Thyroid gland (tissue), 4 donors: Measurements from ENCODE around the gene DNMT3A. TPM values are rescaled to one million over a fixed set of nuclear protein-coding genes. Genes with fewer than 3 reads are reported as not detected.

ENCODE experiments used
- DNase-seq, 2 donors: peaks; one replicate each; pipeline ENCODE4 v3.0.0-alpha.2; 2019
- H3K27ac ChIP-seq, 3 donors: fragments of 200-600 bp; sonication (generic); 1 replicate in 2 of 3; 2 replicates in 1 of 3; pipeline ENCODE4 v1.5.1; 2016 to 2019; ENCODE audit warnings: mild to moderate bottlenecking in 1 of 3, moderate library complexity in 1 of 3
- H3K27me3 ChIP-seq: fragments of 200-600 bp; sonication (generic); one replicate; pipeline ENCODE4 v1.5.1; 2019
- H3K36me3 ChIP-seq, 2 donors: fragments of 200-600 bp; sonication (generic); one replicate each; pipeline ENCODE4 v1.5.1; 2016 to 2019
- H3K4me1 ChIP-seq, 2 donors: fragments of 200-600 bp; sonication (generic); one replicate each; pipeline ENCODE4 v1.5.1; 2017 to 2019
- H3K4me3 ChIP-seq, 3 donors: fragments of 200-600 bp; sonication (generic); replicated peaks in 1 of 3; 1 replicate in 2 of 3; 2 replicates in 1 of 3; pipeline ENCODE4 v1.5.1; 2016; ENCODE audit warnings: mild to moderate bottlenecking in 1 of 3
- H3K9me3 ChIP-seq: fragments of 200-600 bp; sonication (generic); one replicate; pipeline ENCODE4 v1.5.1; 2017
- CTCF ChIP-seq, 6 experiments: fragments of 200-600 bp in 3 of 6; fragments of 450-650 bp in 3 of 6; sonication (generic) in 3 of 6; IDR thresholded peaks; one replicate each; pipeline ENCODE4 v1.5.1; 2016 to 2019; ENCODE audit warnings: antibody characterized with exemption in 6 of 6, mild to moderate bottlenecking in 2 of 6, inconsistent platforms in 1 of 6, moderate library complexity in 1 of 6
- POLR2A ChIP-seq, 2 donors: fragments of 450-650 bp; IDR thresholded peaks; one replicate each; pipeline ENCODE4 v1.6.1; 2017; ENCODE audit warnings: antibody characterized with exemption in 2 of 2, mild to moderate bottlenecking in 2 of 2, moderate library complexity in 1 of 2
- WGBS, 2 donors: methylation state at CpG; one replicate each; pipeline ENCODE4 v1.1.5; 2017; 5-methylcytosine and 5-hydroxymethylcytosine counted together
- intact Hi-C: fragments of 100-400 bp; cut with DNase I; formaldehyde crosslinking; loops from one replicate; pipeline ENCODE4 v1.15.1; 2023
- total RNA-seq, 4 donors: library from RNA; depleted of rRNA; stranded (reverse); fragments of >200 nt; gene quantifications; one replicate each; pipeline ENCODE4 v1.2.3, GENCODE V29; 2016

The DNMT3A gene
- total RNA-seq, 4 donors from 2014 or later = 17.3 to 40.9 (median 18.8) TPM

DNA sequence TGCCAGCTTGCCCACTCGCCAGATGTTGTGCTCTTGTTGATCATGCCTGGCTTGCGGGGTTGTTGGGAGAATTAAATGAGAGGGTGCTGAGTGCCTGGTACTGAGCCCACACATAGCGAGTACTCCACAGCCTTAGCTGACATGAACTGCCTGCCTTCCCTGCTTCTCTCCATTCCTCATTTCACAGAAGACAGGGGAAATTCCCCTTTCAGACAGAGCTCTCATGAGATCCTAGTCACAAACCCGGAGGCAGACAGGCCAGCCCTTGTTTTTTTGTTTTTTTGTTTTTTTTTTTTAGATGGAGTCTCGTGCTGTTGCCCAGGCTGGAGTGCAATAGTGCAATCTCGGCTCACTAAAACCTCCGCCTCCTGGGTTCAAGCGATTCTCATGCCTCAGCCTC, 17.1 kb upstream of the DNMT3A start:
- no peak for DNase-seq
- Histone ChIP-seq H3K4me3 (no peak overlapping the region), H3K27me3 (no peaks in the 10 kb centered on the region), H3K9me3 (no peaks in the 10 kb centered on the region), H3K36me3 (no peaks in the 10 kb centered on the region), H3K27ac (no peak overlapping the region), H3K4me1 (peaks cover 0 to 6% of the 10 kb centered on the region in 2 donors)
- intact Hi-C loops = no loop called here
- TF ChIP-seq CTCF (IDR thresholded peaks at IDR 0.05) = no peak
- TF ChIP-seq POLR2A (IDR thresholded peaks at IDR 0.05) = no peak
- WGBS, 2 donors = 80 to 86% methylated on average over 8 of the region's 8 CpGs

DNA sequence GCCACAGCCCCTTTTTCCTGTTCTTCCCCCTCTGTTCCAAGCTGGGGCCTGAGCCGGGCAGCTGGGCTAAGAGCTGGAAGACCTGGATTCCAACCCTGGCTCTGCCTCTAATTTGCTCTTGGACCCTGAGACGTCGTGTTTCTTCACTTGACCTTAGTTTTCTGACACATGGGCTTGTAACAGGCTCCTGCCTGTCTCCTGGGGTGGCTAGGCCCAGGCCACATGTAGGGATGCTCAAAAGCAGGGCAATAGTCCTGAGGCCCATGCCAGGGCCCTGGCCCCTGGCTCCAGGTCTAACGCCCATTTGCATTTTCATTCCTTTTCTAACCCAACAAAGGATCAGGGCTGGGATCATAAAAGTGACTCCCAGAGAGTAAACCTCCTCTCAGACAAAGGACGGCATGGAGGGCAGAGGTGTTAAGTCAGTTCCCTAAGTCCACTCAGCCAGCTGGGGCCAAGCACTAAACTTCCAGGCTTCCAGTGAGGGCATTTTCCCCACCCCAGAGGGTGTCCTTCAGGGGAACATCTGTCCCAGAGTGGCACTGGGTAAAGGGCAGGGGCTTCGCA, 16.6 kb upstream of the DNMT3A start:
- no peak for DNase-seq
- H3K36me3 ChIP-seq = no peaks in the 10 kb centered on the region
- no peaks in the 10 kb centered on the region for H3K9me3 ChIP-seq
- peaks cover 0 to 6% of the 10 kb centered on the region in 2 donors for H3K4me1 ChIP-seq
- H3K4me3 ChIP-seq = no peak overlapping the region
- 84 to 98% methylated on average over 6 of the region's 6 CpGs for WGBS, 2 donors
- no peaks in the 10 kb centered on the region for H3K27me3 ChIP-seq
- intact Hi-C loops = no loop called here
- H3K27ac ChIP-seq = no peak overlapping the region
- TF ChIP-seq POLR2A (IDR thresholded peaks at IDR 0.05) (no peak), CTCF (IDR thresholded peaks at IDR 0.05) (no peak)

GRCh38 chr2:25356088-25356487, 14.4 kb upstream of the DNMT3A start:
- 56 to 70% methylated on average over 4 of the region's 4 CpGs for WGBS, 2 donors
- H3K27me3 ChIP-seq = no peaks in the 10 kb centered on the region
- intact Hi-C loops = no loop called here
- no peak for DNase-seq
- TF ChIP-seq POLR2A (IDR thresholded peaks at IDR 0.05) = no peak
- no peak for TF ChIP-seq CTCF (IDR thresholded peaks at IDR 0.05)
- no peaks in the 10 kb centered on the region for H3K9me3 ChIP-seq
- H3K27ac ChIP-seq = no peak overlapping the region
- H3K4me1 ChIP-seq = no peaks in the 10 kb centered on the region
- H3K36me3 ChIP-seq = no peaks in the 10 kb centered on the region
- H3K4me3 ChIP-seq = no peak overlapping the region

GRCh38 chr2:25355270-25355669, 13.5 kb upstream of the DNMT3A start:
- no peaks in the 10 kb centered on the region for H3K36me3 ChIP-seq
- WGBS, 2 donors = 90 to 92% methylated on average over 8 of the region's 8 CpGs
- H3K27ac ChIP-seq = no peak overlapping the region
- no peaks in the 10 kb centered on the region for H3K4me1 ChIP-seq
- no peak overlapping the region for H3K4me3 ChIP-seq
- no peak for DNase-seq
- H3K27me3 ChIP-seq = no peaks in the 10 kb centered on the region
- intact Hi-C loops = no loop called here
- TF ChIP-seq CTCF (IDR thresholded peaks at IDR 0.05) = no peak
- no peak for TF ChIP-seq POLR2A (IDR thresholded peaks at IDR 0.05)
- H3K9me3 ChIP-seq = no peaks in the 10 kb centered on the region

DNA sequence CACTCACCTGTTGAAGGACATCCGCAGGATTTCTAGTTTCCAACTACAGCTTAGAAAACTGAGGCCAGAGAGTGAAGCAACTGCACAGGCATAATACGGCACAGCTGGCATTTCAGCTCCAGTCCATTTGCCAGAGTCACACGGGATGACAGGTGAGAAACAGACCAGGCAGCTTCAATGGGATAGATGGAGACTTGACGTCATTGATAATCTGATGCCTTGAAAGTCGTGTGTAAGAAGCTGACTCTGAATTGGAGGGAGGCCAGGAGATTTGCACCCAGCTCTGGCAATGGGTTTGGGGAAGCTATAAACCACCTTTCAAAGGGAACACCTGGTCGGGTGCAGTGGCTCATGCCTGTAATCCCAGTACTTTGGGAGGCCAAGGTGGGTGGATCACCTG, 12.4 kb upstream of the DNMT3A start:
- WGBS, 2 donors = 79 to 90% methylated on average over 6 of the region's 6 CpGs
- intact Hi-C loops = no loop called here

More for the DNA sequence above, 12.4 kb upstream of the DNMT3A start:
- H3K36me3 ChIP-seq = no peaks in the 10 kb centered on the region
- no peaks in the 10 kb centered on the region for H3K9me3 ChIP-seq
- no peaks in the 10 kb centered on the region for H3K4me1 ChIP-seq
- H3K27me3 ChIP-seq = no peaks in the 10 kb centered on the region
- no peak overlapping the region for H3K27ac ChIP-seq
- DNase-seq = no peak
- H3K4me3 ChIP-seq = no peak overlapping the region
- no peak for TF ChIP-seq POLR2A (IDR thresholded peaks at IDR 0.05)
- TF ChIP-seq CTCF (IDR thresholded peaks at IDR 0.05) = no peak
